HEK293T (cell line): ENCODE data around the gene ITM2B.

Experiments used
- CTCF ChIA-PET: fragments of 350-600 bp; formaldehyde crosslinking; extraction: SDS; loops from one replicate; lab custom pipeline; 2021; ENCODE audit warnings: antibody characterized with exemption, inconsistent platforms; lab: Yijun Ruan, JAX
- POLR2A ChIA-PET: fragments of 350-600 bp; formaldehyde crosslinking; extraction: SDS; loops from one replicate; lab custom pipeline; 2020; ENCODE audit warnings: antibody characterized with exemption, inconsistent platforms; lab: Yijun Ruan, JAX
- DNase-seq: peaks from one replicate; pipeline ENCODE4 v3.0.0; 2012; ENCODE audit warnings: mixed read lengths; ENCODE audit errors: extremely low spot score
- ARNT ChIP-seq: fragments of 450-650 bp; IDR thresholded peaks from 2 replicates; pipeline ENCODE4 v1.6.1; 2017; ENCODE audit warnings: mild to moderate bottlenecking
- BHLHE40 ChIP-seq: fragments of 450-650 bp; IDR thresholded peaks from 2 replicates; pipeline ENCODE4 v1.6.1; 2016; ENCODE audit warnings: mild to moderate bottlenecking, moderate library complexity, borderline replicate concordance
- CTBP1 ChIP-seq: fragments of 450-650 bp; IDR thresholded peaks from 2 replicates; pipeline ENCODE4 v1.6.1; 2016; ENCODE audit warnings: borderline replicate concordance
- ELF4 ChIP-seq: fragments of 450-650 bp; IDR thresholded peaks from 2 replicates; pipeline ENCODE4 v1.6.1; 2017; ENCODE audit warnings: antibody characterized with exemption
- FOXA1 ChIP-seq: fragments of 450-650 bp; IDR thresholded peaks from 2 replicates; pipeline ENCODE4 v1.6.1; 2016; ENCODE audit warnings: mild to moderate bottlenecking
- FOXK2 ChIP-seq: fragments of 450-650 bp; IDR thresholded peaks from 2 replicates; pipeline ENCODE4 v1.6.1; 2016; ENCODE audit warnings: mild to moderate bottlenecking
- FOXM1 ChIP-seq: fragments of 450-650 bp; IDR thresholded peaks from 2 replicates; pipeline ENCODE4 v1.6.1; 2017; ENCODE audit warnings: mild to moderate bottlenecking, borderline replicate concordance
- HDGF ChIP-seq: fragments of 450-650 bp; IDR thresholded peaks from 2 replicates; pipeline ENCODE4 v1.6.1; 2017; ENCODE audit warnings: antibody characterized with exemption, borderline replicate concordance
- L3MBTL2 ChIP-seq: fragments of 450-650 bp; conservative IDR thresholded peaks from 2 replicates; pipeline ENCODE4 v1.6.1; 2016; ENCODE audit warnings: mild to moderate bottlenecking
- LEF1 ChIP-seq: fragments of 450-650 bp; IDR thresholded peaks from 2 replicates; pipeline ENCODE4 v1.6.1; 2017; ENCODE audit warnings: mild to moderate bottlenecking, borderline replicate concordance
- NFRKB ChIP-seq: fragments of 450-650 bp; IDR thresholded peaks from 2 replicates; pipeline ENCODE4 v1.6.1; 2016; ENCODE audit warnings: mild to moderate bottlenecking, moderate library complexity
- SP1 ChIP-seq: fragments of 450-650 bp; IDR thresholded peaks from 2 replicates; pipeline ENCODE4 v1.6.1; 2017
- SUZ12 ChIP-seq: fragments of 450-650 bp; IDR thresholded peaks from 2 replicates; pipeline ENCODE4 v1.6.1; 2016; ENCODE audit warnings: mild to moderate bottlenecking
- TARDBP ChIP-seq: fragments of 450-650 bp; IDR thresholded peaks from 2 replicates; pipeline ENCODE4 v1.6.1; 2016
- ZNF384 ChIP-seq: fragments of 450-650 bp; IDR thresholded peaks from 2 replicates; pipeline ENCODE4 v1.6.1; 2016
- TF ChIP-seq, protein P1 (sequence below): fragments of 450-650 bp; IDR thresholded peaks from 2 replicates; pipeline ENCODE4 v1.6.1; 2016

Gene ITM2B

DNA sequence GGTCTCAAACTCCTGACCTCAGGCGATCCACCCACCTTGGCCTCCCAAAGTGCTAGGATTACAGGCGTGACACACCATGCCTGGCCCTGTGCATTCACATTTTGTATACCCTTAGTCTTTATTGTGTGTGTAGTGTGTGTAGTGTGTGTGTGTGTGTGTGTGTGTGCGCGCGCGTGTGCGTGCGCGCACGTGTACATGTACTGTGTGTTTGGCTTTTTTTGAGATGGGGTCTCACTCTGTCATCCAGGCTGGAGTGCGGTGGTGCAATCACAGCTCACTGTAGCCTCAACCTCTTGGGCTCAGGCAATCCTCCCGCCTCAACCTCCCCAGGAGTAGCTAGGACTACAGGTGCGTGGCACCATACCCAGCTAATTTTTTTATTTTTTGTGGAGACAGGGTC, 22.1 kb downstream of the ITM2B start:
- POLR2A ChIA-PET, result no interaction called here

DNA sequence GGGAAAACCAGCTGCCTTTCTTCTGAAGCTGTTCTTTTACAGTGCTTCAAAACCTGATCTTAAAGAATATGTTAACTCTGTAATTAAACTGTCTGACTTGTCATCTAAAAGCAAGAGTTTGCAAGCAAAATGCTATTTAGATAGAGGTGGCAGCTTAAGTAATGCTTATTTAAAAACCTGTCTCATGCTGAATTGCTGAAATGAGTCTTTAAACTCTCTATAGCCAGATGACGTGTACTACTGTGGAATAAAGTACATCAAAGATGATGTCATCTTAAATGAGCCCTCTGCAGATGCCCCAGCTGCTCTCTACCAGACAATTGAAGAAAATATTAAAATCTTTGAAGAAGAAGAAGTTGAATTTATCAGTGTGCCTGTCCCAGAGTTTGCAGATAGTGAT, 22.9 kb downstream of the ITM2B start:
- TF ChIP-seq ZNF384 (no peak), NFRKB (no peak), CTBP1 (no peak), ARNT (no peak), L3MBTL2 (no peak), HDGF (no peak), FOXM1 (no peak), ELF4 (no peak), SUZ12 (no peak), SP1 (no peak), TARDBP (no peak)
- TF ChIP-seq, protein P1, sequence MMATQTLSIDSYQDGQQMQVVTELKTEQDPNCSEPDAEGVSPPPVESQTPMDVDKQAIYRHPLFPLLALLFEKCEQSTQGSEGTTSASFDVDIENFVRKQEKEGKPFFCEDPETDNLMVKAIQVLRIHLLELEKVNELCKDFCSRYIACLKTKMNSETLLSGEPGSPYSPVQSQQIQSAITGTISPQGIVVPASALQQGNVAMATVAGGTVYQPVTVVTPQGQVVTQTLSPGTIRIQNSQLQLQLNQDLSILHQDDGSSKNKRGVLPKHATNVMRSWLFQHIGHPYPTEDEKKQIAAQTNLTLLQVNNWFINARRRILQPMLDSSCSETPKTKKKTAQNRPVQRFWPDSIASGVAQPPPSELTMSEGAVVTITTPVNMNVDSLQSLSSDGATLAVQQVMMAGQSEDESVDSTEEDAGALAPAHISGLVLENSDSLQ, result no peak
- no peak for DNase-seq
- CTCF ChIA-PET, result no interaction called here
- POLR2A ChIA-PET, result no interaction called here

More for the DNA sequence above, 22.1 kb downstream of the ITM2B start:
- TF ChIP-seq FOXM1, result no peak
- no peak for TF ChIP-seq SUZ12
- no peak for TF ChIP-seq ELF4
- TF ChIP-seq, protein P1, result no peak
- TF ChIP-seq HDGF, result no peak
- no peak for TF ChIP-seq SP1
- no peak for TF ChIP-seq FOXK2
- no peak for TF ChIP-seq LEF1
- no peak for TF ChIP-seq ARNT
- no peak for TF ChIP-seq ZNF384
- no peak for TF ChIP-seq BHLHE40
- CTCF ChIA-PET, result no interaction called here
- DNase-seq, result no peak

GRCh38 chr13:48258002-48258401, 25.0 kb downstream of the ITM2B start:
- ChIA-PET CTCF (no interaction called here), POLR2A (no interaction called here)
- no peak for DNase-seq
- TF ChIP-seq FOXA1, result no peak
- no peak for TF ChIP-seq ELF4
- no peak for TF ChIP-seq CTBP1
- TF ChIP-seq LEF1, result no peak
- TF ChIP-seq FOXM1, result no peak

- no peak for DNase-seq
- ChIA-PET CTCF (no interaction called here), POLR2A (no interaction called here)
- TF ChIP-seq HDGF (no peak), TARDBP (no peak), ELF4 (no peak), NFRKB (no peak), ZNF384 (no peak), LEF1 (no peak), L3MBTL2 (no peak), ARNT (no peak), FOXA1 (no peak), SP1 (no peak), FOXM1 (no peak), BHLHE40 (no peak), FOXK2 (no peak), SUZ12 (no peak), CTBP1 (no peak)
- TF ChIP-seq, protein P1, result no peak
Measured at GRCh38 chr13:48258430-48258829, 25.4 kb downstream of the ITM2B start.

- CTCF ChIA-PET, result no interaction called here
- no peak for DNase-seq
- POLR2A ChIA-PET, result no interaction called here
- TF ChIP-seq ELF4 (no peak), FOXK2 (no peak), L3MBTL2 (no peak), CTBP1 (no peak), HDGF (no peak), ARNT (no peak), LEF1 (no peak), SUZ12 (no peak), FOXA1 (no peak), BHLHE40 (no peak), NFRKB (no peak), SP1 (no peak), TARDBP (no peak), ZNF384 (no peak), FOXM1 (no peak)
- TF ChIP-seq, protein P1, result no peak
Measured at GRCh38 chr13:48260970-48261369, 28.0 kb downstream of the ITM2B start.

GRCh38 chr13:48263196-48263595, 30.2 kb downstream of the ITM2B start:
- ChIA-PET CTCF (no interaction called here), POLR2A (no interaction called here)
- DNase-seq, result no peak
- no peak for TF ChIP-seq SUZ12
- TF ChIP-seq, protein P1, result no peak
- TF ChIP-seq CTBP1, result no peak
- no peak for TF ChIP-seq FOXA1
- TF ChIP-seq HDGF, result no peak
- TF ChIP-seq ELF4, result no peak
- no peak for TF ChIP-seq ARNT
- no peak for TF ChIP-seq BHLHE40
